ENCODE results near the gene CFAP221.

DNA sequence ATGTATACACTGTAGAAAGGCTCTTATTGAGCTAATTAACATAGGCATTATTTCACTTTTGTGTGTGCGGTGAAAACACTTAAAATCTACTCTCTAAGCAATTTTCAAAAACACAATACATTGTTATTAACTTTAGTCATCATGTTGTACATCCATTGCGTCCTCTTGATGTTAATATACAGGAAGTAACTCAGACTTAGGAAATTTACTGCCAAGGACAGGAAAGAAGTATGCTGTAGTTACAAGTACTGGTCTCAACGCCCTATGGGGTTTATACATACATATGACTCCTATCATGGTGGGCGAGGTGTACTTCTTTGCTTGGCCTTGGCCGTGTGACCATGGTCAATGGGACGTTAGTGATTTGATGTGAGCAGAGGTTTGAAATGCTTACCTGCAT is 35.5 kb upstream of the CFAP221 start:
- TF ChIP-seq CTCF (IDR thresholded peaks at IDR 0.05 in 2 of 3, conservative IDR thresholded peaks at IDR 0.05 in 1 of 3; ENCODE audit: control insufficient read depth in 2 of 3, extremely low read depth in 1 of 3, insufficient read depth in 1 of 3, low read depth in 3 of 3, low read length in 3 of 3) (no peak), EP300 (IDR thresholded peaks at IDR 0.05; ENCODE audit: borderline replicate concordance in 1 of 2, control insufficient read depth in 1 of 2, low read depth in 2 of 2, low read length in 2 of 2) (no peak), NFXL1 (IDR thresholded peaks at IDR 0.05; ENCODE audit: borderline replicate concordance) (no peak), ATF3 (IDR thresholded peaks at IDR 0.05; ENCODE audit: borderline replicate concordance, extremely low read depth, low read depth, low read length) (no peak), EZH2 (IDR thresholded peaks at IDR 0.05; ENCODE audit: borderline replicate concordance, control insufficient read depth, low read depth, low read length) (no peak), MXI1 (IDR thresholded peaks at IDR 0.05; ENCODE audit: low read depth, low read length) (no peak), TCF12 (IDR thresholded peaks at IDR 0.05; ENCODE audit: low read depth, low read length) (no peak)
- TF ChIP-seq, protein P1, sequence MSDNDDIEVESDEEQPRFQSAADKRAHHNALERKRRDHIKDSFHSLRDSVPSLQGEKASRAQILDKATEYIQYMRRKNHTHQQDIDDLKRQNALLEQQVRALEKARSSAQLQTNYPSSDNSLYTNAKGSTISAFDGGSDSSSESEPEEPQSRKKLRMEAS (IDR thresholded peaks at IDR 0.05; ENCODE audit: low read depth, low read length): no peak
